Stomach (tissue), 9 donors: ENCODE data around the gene NAALAD2. TPM values are rescaled to one million over a fixed set of nuclear protein-coding genes. Genes with fewer than 3 reads are reported as not detected.

Experiments used
- DNase-seq, 2 donors: peaks; one replicate each; pipeline versions ENCODE4 v3.0.0 to v3.0.0-alpha.2; 2013 to 2019
- H3K27ac ChIP-seq, 5 donors: fragments of 200-600 bp in 4 of 5; sonication (generic) in 4 of 5; one replicate each; pipeline ENCODE4 v1.5.1; 2013 to 2019; ENCODE audit warnings: mild to moderate bottlenecking in 1 of 5, moderate library complexity in 1 of 5
- H3K27me3 ChIP-seq, 3 donors: fragments of 200-600 bp; sonication (generic); one replicate each; pipeline ENCODE4 v1.5.1; 2017 to 2019; ENCODE audit warnings: mixed run types in 1 of 3
- H3K36me3 ChIP-seq, 4 donors: fragments of 200-600 bp; sonication (generic); 1 replicate in 3 of 4; 2 replicates in 1 of 4; pipeline ENCODE4 v1.5.1; 2016 to 2019
- H3K4me1 ChIP-seq, 4 donors: fragments of 200-600 bp; sonication (generic); one replicate each; pipeline ENCODE4 v1.5.1; 2016 to 2019
- H3K4me3 ChIP-seq, 4 donors: fragments of 200-600 bp; sonication (generic) in 3 of 4; one replicate each; pipeline ENCODE4 v1.5.1; 2016 to 2019; ENCODE audit warnings: mild to moderate bottlenecking in 1 of 4
- H3K9me3 ChIP-seq, 4 donors: fragments of 200-600 bp; sonication (generic); one replicate each; pipeline ENCODE4 v1.5.1; 2016 to 2019
- CTCF ChIP-seq, 7 experiments: fragments of 450-650 bp in 4 of 7; fragments of 200-600 bp in 3 of 7; sonication (generic) in 3 of 7; IDR thresholded peaks; one replicate each; pipeline ENCODE4 v1.5.1; 2016 to 2019; ENCODE audit warnings: antibody characterized with exemption in 7 of 7, control low read depth in 2 of 7, mild to moderate bottlenecking in 1 of 7
- EP300 ChIP-seq: sonication (generic); formaldehyde crosslinking; IDR thresholded peaks from one replicate; pipeline ENCODE4 v1.6.1; 2017; ENCODE audit warnings: antibody characterized with exemption
- POLR2A ChIP-seq, 4 donors: fragments of 450-650 bp; IDR thresholded peaks; one replicate each; pipeline ENCODE4 v1.6.1; 2016; ENCODE audit warnings: antibody characterized with exemption in 4 of 4, control low read depth in 2 of 4, mild to moderate bottlenecking in 1 of 4, moderate library complexity in 1 of 4
- POLR2AphosphoS5 ChIP-seq, 3 donors: sonication (generic); formaldehyde crosslinking; IDR thresholded peaks; one replicate each; pipeline ENCODE4 v1.6.1; 2016; ENCODE audit warnings: antibody characterized with exemption in 3 of 3
- WGBS, 5 donors: extraction: QIAGEN DNeasy Blood & Tissue Kit in 3 of 5; methylation state at CpG; one replicate each; pipeline versions ENCODE4 v1.1.5 to v1.1.7; 2013 to 2018; 5-methylcytosine and 5-hydroxymethylcytosine counted together
- intact Hi-C: fragments of 100-400 bp; cut with DNase I; formaldehyde crosslinking; loops from one replicate; pipeline ENCODE4 v1.15.1; 2023; ENCODE audit warnings: low total_unique reads
- polyA plus RNA-seq, 3 donors: library from polyadenylated mRNA; stranded (reverse); fragments of 200-250 nt; gene quantifications; one replicate each; pipeline ENCODE4 v1.2.3, GENCODE V29; 2013
- total RNA-seq, 5 donors: library from RNA; depleted of rRNA; stranded (reverse); fragments of >200 nt; gene quantifications; one replicate each; pipeline versions ENCODE4 v1.1.0 to v1.2.3, GENCODE V29; 2014 to 2016
- donor health status: healthy with polysubstance abuse.
- donor health status: Bipolar disorder and iron deficiency.
- donor health status: healthy.

Gene NAALAD2
- total and polyA plus RNA-seq, 8 donors = 0.25 to 15.8 (median 0.68) TPM; not detected in 2

GRCh38 chr11:90113541-90113940 is 20.9 kb upstream of the NAALAD2 start:
- no peak overlapping the region for H3K27ac ChIP-seq
- DNase-seq = no peak
- WGBS, 5 donors = 2 to 13% (median 4%) methylated on average over 2 of the region's 2 CpGs
- TF ChIP-seq CTCF (IDR thresholded peaks at IDR 0.05) (peak in 1 of 7 experiments; percentile 20), POLR2AphosphoS5 (IDR thresholded peaks at IDR 0.05) (no peak)
- no peaks in the 10 kb centered on the region for H3K27me3 ChIP-seq
- intact Hi-C loops = no loop called here
- H3K9me3 ChIP-seq = no peaks in the 10 kb centered on the region
- H3K4me3 ChIP-seq = no peak overlapping the region
- no peaks in the 10 kb centered on the region for H3K4me1 ChIP-seq
- no peaks in the 10 kb centered on the region for H3K36me3 ChIP-seq

- 93 to 97% (median 94%) methylated on average over 4 of the region's 4 CpGs for WGBS, 5 donors
- TF ChIP-seq CTCF (IDR thresholded peaks at IDR 0.05) (no peak), POLR2AphosphoS5 (IDR thresholded peaks at IDR 0.05) (no peak), POLR2A (IDR thresholded peaks at IDR 0.05) (no peak), EP300 (no peak)
- intact Hi-C loops = no loop called here
- Histone ChIP-seq H3K4me3 (no peak overlapping the region), H3K27me3 (no peaks in the 10 kb centered on the region), H3K36me3 (no peaks in the 10 kb centered on the region), H3K9me3 (no peaks in the 10 kb centered on the region), H3K27ac (no peak overlapping the region), H3K4me1 (no peaks in the 10 kb centered on the region)
- no peak for DNase-seq
Measured at GRCh38 chr11:90120191-90120590, 14.3 kb upstream of the NAALAD2 start.

DNA sequence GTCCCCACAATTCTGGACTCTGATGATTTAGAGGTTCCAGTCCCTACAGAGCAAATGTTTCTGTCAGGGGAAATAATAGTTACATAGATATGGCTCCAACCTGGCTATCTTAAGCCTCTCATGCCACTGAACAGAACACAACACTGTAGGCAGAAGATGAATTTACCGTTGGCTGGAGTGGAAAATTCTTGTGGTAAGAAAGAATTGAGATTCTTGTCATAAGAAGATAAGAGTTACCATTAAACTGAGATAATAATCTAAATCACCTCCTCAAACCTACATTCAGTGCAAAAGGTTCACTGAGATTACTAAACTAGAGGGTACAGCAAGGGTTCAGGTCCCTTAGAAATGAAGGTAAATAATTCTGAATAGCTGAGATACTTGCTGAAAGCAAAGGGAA is 10.1 kb upstream of the NAALAD2 start:
- intact Hi-C loops = no loop called here
- 21 to 54% (median 39%) methylated on average over 1 of the region's 1 CpG for WGBS, 5 donors
- H3K9me3 ChIP-seq = no peaks in the 10 kb centered on the region
- H3K36me3 ChIP-seq = no peaks in the 10 kb centered on the region
- no peak overlapping the region for H3K27ac ChIP-seq
- no peak for TF ChIP-seq POLR2A (IDR thresholded peaks at IDR 0.05)
- no peak for TF ChIP-seq EP300
- TF ChIP-seq CTCF (IDR thresholded peaks at IDR 0.05) = no peak
- no peak for TF ChIP-seq POLR2AphosphoS5 (IDR thresholded peaks at IDR 0.05)
- no peaks in the 10 kb centered on the region for H3K27me3 ChIP-seq
- H3K4me3 ChIP-seq = no peak overlapping the region
- H3K4me1 ChIP-seq = no peaks in the 10 kb centered on the region
- no peak for DNase-seq

- Histone ChIP-seq H3K4me1 (no peaks in the 10 kb centered on the region), H3K27me3 (no peaks in the 10 kb centered on the region), H3K4me3 (no peak overlapping the region), H3K9me3 (no peaks in the 10 kb centered on the region), H3K27ac (no peak overlapping the region), H3K36me3 (no peaks in the 10 kb centered on the region)
- no peak for TF ChIP-seq POLR2A (IDR thresholded peaks at IDR 0.05)
- no peak for TF ChIP-seq CTCF (IDR thresholded peaks at IDR 0.05)
- TF ChIP-seq EP300 = no peak
- TF ChIP-seq POLR2AphosphoS5 (IDR thresholded peaks at IDR 0.05) = no peak
- WGBS, 5 donors = 80 to 95% (median 83%) methylated on average over 3 of the region's 3 CpGs
- DNase-seq = no peak
- intact Hi-C loops = no loop called here
Measured at GRCh38 chr11:90124946-90125345, 9.5 kb upstream of the NAALAD2 start.
